Measurements from ENCODE around the gene KANSL1L. TPM values are rescaled to one million over a fixed set of nuclear protein-coding genes. Genes with fewer than 3 reads are reported as not detected.
"Not testable (repeated sequence)": the region's sequence is repeated elsewhere in the genome, so short reads cannot be mapped to it uniquely, and the experiment has no call there.

Gene KANSL1L
- polyA plus RNA-seq, 1 experiment = 8.9 TPM

DNA sequence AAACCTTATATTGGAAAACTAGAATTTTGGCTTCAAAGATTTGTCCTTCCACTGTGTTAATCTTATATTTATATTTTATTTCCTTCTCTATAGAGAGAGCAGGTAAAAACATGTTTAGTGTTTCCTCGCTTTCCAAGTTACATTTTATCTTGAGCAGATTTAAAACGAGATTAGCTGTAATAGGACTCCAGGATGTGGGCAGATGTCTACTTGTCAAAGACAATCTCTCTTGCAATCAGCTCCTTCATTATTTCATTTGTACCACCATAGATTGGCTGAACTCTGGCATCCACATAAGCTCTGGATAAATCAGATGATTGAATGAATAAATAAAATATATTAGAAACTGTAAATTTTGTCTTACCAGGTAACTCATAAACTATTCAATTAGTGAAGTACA, 17.5 kb upstream of the KANSL1L start:
- TF ChIP-seq, protein P1, sequence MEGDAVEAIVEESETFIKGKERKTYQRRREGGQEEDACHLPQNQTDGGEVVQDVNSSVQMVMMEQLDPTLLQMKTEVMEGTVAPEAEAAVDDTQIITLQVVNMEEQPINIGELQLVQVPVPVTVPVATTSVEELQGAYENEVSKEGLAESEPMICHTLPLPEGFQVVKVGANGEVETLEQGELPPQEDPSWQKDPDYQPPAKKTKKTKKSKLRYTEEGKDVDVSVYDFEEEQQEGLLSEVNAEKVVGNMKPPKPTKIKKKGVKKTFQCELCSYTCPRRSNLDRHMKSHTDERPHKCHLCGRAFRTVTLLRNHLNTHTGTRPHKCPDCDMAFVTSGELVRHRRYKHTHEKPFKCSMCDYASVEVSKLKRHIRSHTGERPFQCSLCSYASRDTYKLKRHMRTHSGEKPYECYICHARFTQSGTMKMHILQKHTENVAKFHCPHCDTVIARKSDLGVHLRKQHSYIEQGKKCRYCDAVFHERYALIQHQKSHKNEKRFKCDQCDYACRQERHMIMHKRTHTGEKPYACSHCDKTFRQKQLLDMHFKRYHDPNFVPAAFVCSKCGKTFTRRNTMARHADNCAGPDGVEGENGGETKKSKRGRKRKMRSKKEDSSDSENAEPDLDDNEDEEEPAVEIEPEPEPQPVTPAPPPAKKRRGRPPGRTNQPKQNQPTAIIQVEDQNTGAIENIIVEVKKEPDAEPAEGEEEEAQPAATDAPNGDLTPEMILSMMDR (IDR thresholded peaks at IDR 0.05; ENCODE audit: low read depth, low read length) = no peak
- Histone ChIP-seq H3K4me3 (ENCODE audit: low read depth, low read length) (no peak overlapping the region), H3K9me3 (ENCODE audit: control insufficient read depth, insufficient read depth, low read length) (no peaks in the 10 kb centered on the region), H3K27me3 (ENCODE audit: control insufficient read depth, insufficient read depth, low read length) (peaks cover 4% of the 10 kb centered on the region), H3K27ac (ENCODE audit: low read depth, low read length) (no peak overlapping the region)
- no peak for DNase-seq (ENCODE audit: low read depth, low spot score)
- ChIA-PET POLR2A (no interaction called here), CTCF (interaction anchor here (0.6 to 1.5 kb wide), 2 partner anchors 227 to 632 kb away, joined by 3 read pairs; no protein-coding TSS in a partner anchor)

DNA sequence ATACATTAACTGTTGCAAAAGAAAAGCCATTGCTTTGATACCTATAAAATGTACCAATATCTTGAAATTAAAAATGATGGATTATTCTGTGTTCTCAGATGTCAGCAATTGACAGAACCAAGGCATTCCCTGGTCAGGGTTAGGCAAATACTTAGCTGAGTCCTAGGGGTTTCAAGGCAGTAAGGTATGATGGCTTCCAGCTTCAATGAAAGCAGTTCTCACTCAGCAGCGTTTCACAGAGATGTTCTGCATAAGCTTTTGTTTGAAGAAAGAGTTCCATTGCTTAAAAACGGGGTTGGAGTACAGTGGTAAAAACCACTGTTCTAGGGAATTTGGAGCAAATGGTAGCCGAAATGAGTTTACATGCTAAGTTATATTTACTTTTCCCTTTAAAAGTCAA, 17.0 kb upstream of the KANSL1L start:
- Histone ChIP-seq H3K27ac (ENCODE audit: low read depth, low read length) (no peak overlapping the region), H3K9me3 (ENCODE audit: control insufficient read depth, insufficient read depth, low read length) (no peaks in the 10 kb centered on the region), H3K4me3 (ENCODE audit: low read depth, low read length) (no peak overlapping the region), H3K27me3 (ENCODE audit: control insufficient read depth, insufficient read depth, low read length) (peaks cover 4% of the 10 kb centered on the region)
- POLR2A ChIA-PET = no interaction called here
- TF ChIP-seq, protein P1 (IDR thresholded peaks at IDR 0.05; ENCODE audit: low read depth, low read length) = no peak
- no peak for DNase-seq (ENCODE audit: low read depth, low spot score)
- CTCF ChIA-PET = interaction anchor here (1.5 to 2.0 kb wide), 2 partner anchors 11 to 227 kb away, joined by 3 to 8 read pairs; no protein-coding TSS in a partner anchor

DNA sequence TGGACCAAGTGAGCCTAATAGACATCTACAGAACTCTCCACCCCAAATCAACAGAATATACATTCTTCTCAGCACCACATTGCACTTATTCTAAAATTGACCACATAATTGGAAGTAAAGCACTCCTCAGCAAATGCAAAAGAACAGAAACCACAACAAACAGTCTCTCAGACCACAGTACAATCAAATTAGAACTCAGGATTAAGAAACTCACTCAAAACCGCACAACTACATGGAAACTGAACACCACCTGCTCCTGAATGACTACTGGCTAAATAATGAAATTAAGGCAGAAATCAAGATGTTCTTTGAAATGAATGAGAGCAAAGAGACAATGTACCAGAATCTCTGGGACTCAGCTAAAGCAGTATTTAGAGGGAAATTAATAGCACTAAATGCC, 12.7 kb upstream of the KANSL1L start:
- POLR2A ChIA-PET; H3K9me3 ChIP-seq (ENCODE audit: control insufficient read depth, insufficient read depth, low read length); H3K27me3 ChIP-seq (ENCODE audit: control insufficient read depth, insufficient read depth, low read length); H3K4me3 ChIP-seq (ENCODE audit: low read depth, low read length); DNase-seq (ENCODE audit: low read depth, low spot score); H3K27ac ChIP-seq (ENCODE audit: low read depth, low read length): not testable (repeated sequence)
- CTCF ChIA-PET = interaction anchor here (2.0 kb wide), 1 partner anchor 15 kb away, joined by 5 read pairs; no protein-coding TSS in a partner anchor

DNA sequence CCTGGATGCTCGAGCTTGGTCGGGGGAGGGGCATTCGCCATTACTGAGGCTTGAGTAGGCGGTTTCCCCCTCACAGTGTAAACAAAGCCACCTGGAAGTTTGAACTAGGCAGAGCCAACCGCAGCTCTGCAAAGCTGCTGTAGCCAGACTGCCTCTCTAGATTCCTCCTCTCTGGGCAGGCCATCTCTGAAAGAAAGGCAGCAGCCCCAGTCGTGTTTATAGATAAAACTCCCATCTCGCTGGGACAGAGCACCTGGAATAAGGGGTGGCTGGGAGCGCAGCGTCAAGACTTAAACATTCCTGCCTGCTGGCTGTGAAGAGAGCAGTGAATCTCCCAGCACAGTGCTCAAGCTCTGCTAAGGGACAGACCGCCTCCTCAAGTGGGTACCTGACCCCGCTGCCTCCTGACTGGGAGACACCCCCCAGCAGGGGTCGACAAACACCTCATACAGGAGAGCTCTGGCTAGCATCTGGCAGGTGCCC, 10.4 kb upstream of the KANSL1L start:
- H3K9me3 ChIP-seq (ENCODE audit: control insufficient read depth, insufficient read depth, low read length); CTCF ChIA-PET; H3K27me3 ChIP-seq (ENCODE audit: control insufficient read depth, insufficient read depth, low read length); POLR2A ChIA-PET; H3K4me3 ChIP-seq (ENCODE audit: low read depth, low read length); H3K27ac ChIP-seq (ENCODE audit: low read depth, low read length); DNase-seq (ENCODE audit: low read depth, low spot score): not testable (repeated sequence)

DNA sequence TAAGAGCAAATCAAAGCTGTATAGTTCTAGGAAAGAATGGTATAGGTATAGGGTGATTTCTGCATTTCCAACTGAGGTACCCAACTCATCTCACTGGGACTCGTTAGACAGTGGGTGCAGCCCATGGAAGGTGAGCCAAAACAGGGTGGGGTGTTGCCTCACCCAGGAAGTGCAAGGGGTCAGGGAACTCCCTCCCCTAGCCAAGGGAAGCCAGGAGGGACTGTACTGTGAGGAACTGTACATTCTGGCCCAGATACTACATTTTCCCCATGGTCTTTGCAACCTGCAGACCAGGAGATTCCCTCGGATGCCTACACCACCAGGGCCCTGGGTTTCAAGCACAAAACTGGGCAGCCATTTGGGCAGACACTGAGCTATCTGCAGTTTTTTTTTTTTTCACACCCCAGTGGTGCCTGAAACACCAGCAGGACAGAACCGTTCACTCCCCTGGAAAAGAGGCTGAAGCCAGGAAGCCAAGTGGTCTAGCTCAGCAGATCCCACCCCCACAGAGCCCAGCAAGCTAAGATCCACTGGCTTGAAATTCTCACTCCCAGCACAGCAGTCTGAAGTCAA, 9.9 kb upstream of the KANSL1L start:
- H3K27ac ChIP-seq (ENCODE audit: low read depth, low read length); H3K27me3 ChIP-seq (ENCODE audit: control insufficient read depth, insufficient read depth, low read length); DNase-seq (ENCODE audit: low read depth, low spot score); H3K9me3 ChIP-seq (ENCODE audit: control insufficient read depth, insufficient read depth, low read length); H3K4me3 ChIP-seq (ENCODE audit: low read depth, low read length); CTCF ChIA-PET; POLR2A ChIA-PET: not testable (repeated sequence)

DNA sequence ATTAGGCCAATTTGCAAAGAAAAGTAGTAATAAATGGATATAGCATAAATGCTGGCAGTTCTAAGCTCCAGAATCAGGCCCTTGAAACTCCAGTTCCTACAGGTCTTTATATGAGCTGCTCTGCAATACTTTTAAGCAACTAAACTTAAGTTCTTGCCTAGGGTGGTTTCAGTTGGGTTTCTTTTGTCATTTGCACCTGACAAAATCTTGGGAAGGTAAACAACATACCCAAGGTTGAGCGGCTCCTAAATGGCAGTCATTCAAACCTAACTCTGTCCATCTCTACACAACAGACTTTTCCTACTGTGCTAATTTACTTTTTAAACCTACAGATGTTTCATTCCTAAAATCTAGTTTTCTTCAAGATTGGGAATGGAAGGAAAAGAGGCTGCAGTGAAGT, 9.3 kb upstream of the KANSL1L start:
- POLR2A ChIA-PET = no interaction called here
- no peak overlapping the region for H3K4me3 ChIP-seq (ENCODE audit: low read depth, low read length)
- CTCF ChIA-PET = no interaction called here
- TF ChIP-seq, protein P1 (IDR thresholded peaks at IDR 0.05; ENCODE audit: low read depth, low read length) = no peak
- H3K27ac ChIP-seq (ENCODE audit: low read depth, low read length) = no peak overlapping the region
- H3K9me3 ChIP-seq (ENCODE audit: control insufficient read depth, insufficient read depth, low read length) = no peaks in the 10 kb centered on the region
- H3K27me3 ChIP-seq (ENCODE audit: control insufficient read depth, insufficient read depth, low read length) = no peaks in the 10 kb centered on the region
- no peak for DNase-seq (ENCODE audit: low read depth, low spot score)

Measured in AG04450 (cell line).